ENCODE data around the gene CACNB1.

Gene CACNB1

GRCh38 chr17:39238311-39238972 lies 41.0 kb upstream of the CACNB1 start (continued):
- TF ChIP-seq PATZ1 (tag by site-specific recombination; IDR thresholded peaks at IDR 0.05), result peak; percentile 85
- TF ChIP-seq ZNF366 (tag by site-specific recombination; conservative IDR thresholded peaks at IDR 0.05), result peak; percentile 25; the same call in 1 of the 2 replicates
- TF ChIP-seq KLF16 (tag by site-specific recombination; IDR thresholded peaks at IDR 0.05), result 0 out of 2 replicates have a peak, but pooled peaks have one; percentile 29
- TF ChIP-seq FEZF1 (tag by site-specific recombination; IDR thresholded peaks at IDR 0.05), result 0 out of 2 replicates have a peak, but pooled peaks have one; percentile 11
- peak; percentile 65; the same call in 1 of the 2 replicates for TF ChIP-seq ZNF398 (tag by site-specific recombination; IDR thresholded peaks at IDR 0.05)

GRCh38 chr17:39237586-39237985 lies 40.1 kb upstream of the CACNB1 start:
- no peak for TF ChIP-seq ZNF626 (tag by site-specific recombination; IDR thresholded peaks at IDR 0.05)
- TF ChIP-seq ZNF433 (tag by site-specific recombination; IDR thresholded peaks at IDR 0.05; ENCODE audit: low read depth), result no peak
- no peak for TF ChIP-seq ZSCAN4 (tag by site-specific recombination; IDR thresholded peaks at IDR 0.05)
- no peak for TF ChIP-seq BCL11A (tag by site-specific recombination; IDR thresholded peaks at IDR 0.05; ENCODE audit: low read depth)
- TF ChIP-seq PBX3 (CRISPR knock-in tag; IDR thresholded peaks at IDR 0.05), result no peak
- TF ChIP-seq ZNF239 (tag by site-specific recombination; IDR thresholded peaks at IDR 0.05), result no peak
- no peak for TF ChIP-seq ZNF366 (tag by site-specific recombination; conservative IDR thresholded peaks at IDR 0.05)
- TF ChIP-seq ZNF488 (tag by site-specific recombination; IDR thresholded peaks at IDR 0.05), result no peak
- TF ChIP-seq ZBTB21 (tag by site-specific recombination; IDR thresholded peaks at IDR 0.05), result no peak
- no peak for TF ChIP-seq SALL2 (tag by site-specific recombination; IDR thresholded peaks at IDR 0.05; ENCODE audit: borderline replicate concordance)
- TF ChIP-seq ZNF76 (tag by site-specific recombination; IDR thresholded peaks at IDR 0.05; ENCODE audit: borderline replicate concordance, low read depth), result no peak
- TF ChIP-seq PRDM10 (tag by site-specific recombination; IDR thresholded peaks at IDR 0.05), result no peak
- no peak for TF ChIP-seq ZNF777 (tag by site-specific recombination; IDR thresholded peaks at IDR 0.05; ENCODE audit: borderline replicate concordance)
- ChIA-PET CTCF (interaction anchor here (0.6 to 20.9 kb wide), 12 partner anchors 8 to 255 kb away, joined by 3 to 733 read pairs (median 4); partner anchors contain the start of genes RPL19 and STAC2), POLR2A (interaction anchor here (1.2 to 6.0 kb wide), 3 partner anchors 12 to 38 kb away, joined by 3 to 47 read pairs (median 42); partner anchors contain the start of genes RPL19 and STAC2)
- H3K27ac ChIP-seq (ENCODE audit: extremely low read depth, low read depth, low read length), result no peak overlapping the region
- H3K4me3 ChIP-seq (ENCODE audit: low read depth, low read length), result no peak overlapping the region
- H3K36me3 ChIP-seq (ENCODE audit: control insufficient read depth in 2 of 2, insufficient read depth in 1 of 2, low read length in 2 of 2), result no peaks in the 10 kb centered on the region
- H3K9me3 ChIP-seq (ENCODE audit: control insufficient read depth, insufficient read depth, low read depth, low read length), result no peaks in the 10 kb centered on the region
- H3K4me1 ChIP-seq (ENCODE audit: control insufficient read depth, insufficient read depth, low read length), result no peaks in the 10 kb centered on the region; the same call in 1 of the 2 replicates

Data from HEK293 (cell line).